HepG2 (cell line): ENCODE measurements around the gene NUP107. TPM values are rescaled to one million over a fixed set of nuclear protein-coding genes. Genes with fewer than 3 reads are reported as not detected.

Experiments
- ARID3A ChIP-seq: IDR thresholded peaks from 2 replicates; pipeline ENCODE4 v1.6.1; 2012; ENCODE audit warnings: low read depth, low read length, improper control_type of control experiment
- ATAD3A ChIP-seq: sonication (generic); formaldehyde crosslinking; IDR thresholded peaks from 2 replicates; pipeline ENCODE4 v1.4.0; 2020; ENCODE audit warnings: missing genetic modification reagents
- CCAR2 ChIP-seq: fragments of 200-400 bp; formaldehyde crosslinking; optimal IDR thresholded peaks from 2 replicates; pipeline ENCODE3; 2018; ENCODE audit warnings: low read depth, mild to moderate bottlenecking, low read length, moderate library complexity
- HDAC6 ChIP-seq: fragments of 200-600 bp; sonication (generic); IDR thresholded peaks from 2 replicates; pipeline ENCODE4 v1.7.0; 2017; ENCODE audit warnings: mild to moderate bottlenecking, antibody characterized with exemption, low read length, low read depth
- HNF4A ChIP-seq: sonication (generic); formaldehyde crosslinking; IDR thresholded peaks from 2 replicates; pipeline ENCODE4 v1.4.0; 2020; ENCODE audit warnings: missing genetic modification reagents
- HOXA3 ChIP-seq: sonication (generic); formaldehyde crosslinking; IDR thresholded peaks from 2 replicates; pipeline ENCODE4 v1.5.0; 2020; ENCODE audit warnings: missing genetic modification reagents
- IKZF4 ChIP-seq: sonication (generic); formaldehyde crosslinking; IDR thresholded peaks from 2 replicates; pipeline ENCODE4 v1.5.1; 2020; ENCODE audit warnings: borderline replicate concordance, mild to moderate bottlenecking, low read depth, missing genetic modification reagents; ENCODE audit errors: not compliant biosample characterization
- IKZF5 ChIP-seq: IDR thresholded peaks from 2 replicates; pipeline ENCODE4 v1.6.1; 2018; ENCODE audit warnings: missing genetic modification reagents, mild to moderate bottlenecking, missing compliant biosample characterization
- IRF1 ChIP-seq: sonication (generic); formaldehyde crosslinking; IDR thresholded peaks from 2 replicates; pipeline ENCODE4 v1.4.0; 2020; ENCODE audit warnings: low read depth, mild to moderate bottlenecking, missing genetic modification reagents
- KDM6A ChIP-seq: IDR thresholded peaks from 2 replicates; pipeline ENCODE4 v1.6.1; 2016; ENCODE audit warnings: low read depth
- MBD4 ChIP-seq: IDR thresholded peaks from 2 replicates; pipeline ENCODE4 v1.6.1; 2012; ENCODE audit warnings: low read length, inconsistent platforms, borderline replicate concordance
- MLXIP ChIP-seq: sonication (generic); formaldehyde crosslinking; IDR thresholded peaks from 2 replicates; pipeline ENCODE4 v1.9.0; 2021; ENCODE audit warnings: missing genetic modification reagents, borderline replicate concordance
- NKX3-1 ChIP-seq: sonication (generic); formaldehyde crosslinking; IDR thresholded peaks from 2 replicates; pipeline ENCODE4 v1.5.0; 2020; ENCODE audit warnings: missing genetic modification reagents
- NR2F6 ChIP-seq, 2 experiments: IDR thresholded peaks; 2 replicates each; pipeline ENCODE4 v1.6.1; 2016; ENCODE audit warnings: antibody characterized with exemption in 1 of 2, mild to moderate bottlenecking in 1 of 2
- POGZ ChIP-seq: sonication (generic); formaldehyde crosslinking; IDR thresholded peaks from 2 replicates; pipeline ENCODE4 v1.4.0; 2020; ENCODE audit warnings: mild to moderate bottlenecking, missing genetic modification reagents
- RARA ChIP-seq: IDR thresholded peaks from 2 replicates; pipeline ENCODE4 v1.6.1; 2016; ENCODE audit warnings: missing genetic modification reagents, missing compliant biosample characterization
- RCOR2 ChIP-seq: IDR thresholded peaks from 2 replicates; pipeline ENCODE4 v1.6.1; 2016; ENCODE audit warnings: missing biosample characterization, missing genetic modification reagents
- RNF2 ChIP-seq: fragments of 450-650 bp; conservative IDR thresholded peaks from 2 replicates; pipeline ENCODE4 v1.6.1; 2016; ENCODE audit warnings: low read depth
- SATB2 ChIP-seq: sonication (generic); formaldehyde crosslinking; IDR thresholded peaks from 2 replicates; pipeline ENCODE4 v1.5.0; 2020; ENCODE audit warnings: missing genetic modification reagents
- SNAPC2 ChIP-seq: sonication (generic); formaldehyde crosslinking; IDR thresholded peaks from 2 replicates; pipeline ENCODE4 v1.8.1; 2022; ENCODE audit warnings: mild to moderate bottlenecking, missing genetic modification reagents
- SRY ChIP-seq: sonication (generic); formaldehyde crosslinking; IDR thresholded peaks from 2 replicates; pipeline ENCODE4 v1.8.0; 2022; ENCODE audit warnings: mild to moderate bottlenecking, missing genetic modification reagents
- ZMYM2 ChIP-seq: sonication (generic); formaldehyde crosslinking; IDR thresholded peaks from 2 replicates; pipeline ENCODE4 v1.8.0; 2022; ENCODE audit warnings: mild to moderate bottlenecking, missing genetic modification reagents
- ZMYM4 ChIP-seq: sonication (generic); formaldehyde crosslinking; IDR thresholded peaks from 2 replicates; pipeline ENCODE4 v1.8.1; 2023; ENCODE audit warnings: mild to moderate bottlenecking, missing genetic modification reagents
- ZNF143 ChIP-seq: sonication (generic); formaldehyde crosslinking; IDR thresholded peaks from 2 replicates; pipeline ENCODE4 v1.4.0; 2020; ENCODE audit warnings: missing genetic modification reagents
- ZNF253 ChIP-seq: sonication (generic); formaldehyde crosslinking; IDR thresholded peaks from 2 replicates; pipeline ENCODE4 v1.8.0; 2022; ENCODE audit warnings: mild to moderate bottlenecking, missing genetic modification reagents, borderline replicate concordance
- ZNF580 ChIP-seq: IDR thresholded peaks from 2 replicates; pipeline ENCODE4 v1.6.1; 2016; ENCODE audit warnings: low read depth, borderline replicate concordance
- polyA plus RNA-seq, 8 experiments: library from polyadenylated mRNA; depleted of rRNA in 3 of 8; stranded (reverse) in 7 of 8; unstranded in 1 of 8; fragments of >200 nt; fragmentation: Illumina TruSeq in 4 of 8; extraction: Trizol in 4 of 8; gene quantifications; 2 replicates each; pipeline versions ENCODE4 v1.2.1 to v1.2.3, GENCODE V29; 2011 to 2016; ENCODE audit warnings: low read depth in 4 of 8, missing spikeins in 1 of 8, mixed read lengths in 1 of 8; ENCODE audit not compliant: insufficient read depth in 1 of 8
- total RNA-seq, 5 experiments: library from RNA; depleted of rRNA; stranded (reverse); fragments of >200 nt; fragmentation: Illumina TruSeq; extraction: Trizol; gene quantifications; 2 replicates each; pipeline ENCODE4 v1.2.3, GENCODE V29; 2016; ENCODE audit warnings: low read depth in 1 of 5

The NUP107 gene
- total and polyA plus RNA-seq, 2 of the 13 experiments (the other 11 are each of a cell fraction or from before 2014, with no cell fraction given): 54.7 to 100 TPM

- TF ChIP-seq MLXIP: no peak
- TF ChIP-seq SRY (CRISPR knock-in tag): no peak
- 0 out of 2 replicates have a peak, but pooled peaks have one; percentile 21 for TF ChIP-seq KDM6A (CRISPR knock-in tag)
- peak; percentile 89 for TF ChIP-seq HNF4A
- peak; percentile 67 for TF ChIP-seq RARA (CRISPR knock-in tag)
- no peak for TF ChIP-seq ATAD3A (CRISPR knock-in tag)
- TF ChIP-seq HOXA3: 0 out of 2 replicates have a peak, but pooled peaks have one; percentile 10
- 0 out of 2 replicates have a peak, but pooled peaks have one; percentile 36 for TF ChIP-seq POGZ (CRISPR knock-in tag)
- TF ChIP-seq IKZF4 (CRISPR knock-in tag): no peak
- TF ChIP-seq IRF1: no peak
- TF ChIP-seq NR2F6 (IDR thresholded peaks at IDR 0.05): no peak
- 0 out of 2 replicates have a peak, but pooled peaks have one; percentile 11 for TF ChIP-seq NR2F6 (CRISPR knock-in tag; IDR thresholded peaks at IDR 0.05)
- TF ChIP-seq ZMYM2: 0 out of 2 replicates have a peak, but pooled peaks have one; percentile 55
- TF ChIP-seq SATB2 (CRISPR knock-in tag): no peak
- TF ChIP-seq HDAC6: no peak
- no peak for TF ChIP-seq NKX3-1 (CRISPR knock-in tag)
- TF ChIP-seq ZNF580 (CRISPR knock-in tag): no peak
- no peak for TF ChIP-seq ZNF253 (CRISPR knock-in tag)
- TF ChIP-seq IKZF5 (CRISPR knock-in tag): 0 out of 2 replicates have a peak, but pooled peaks have one; percentile 24
- TF ChIP-seq MBD4: no peak
- no peak for TF ChIP-seq RNF2
- 0 out of 2 replicates have a peak, but pooled peaks have one; percentile 25 for TF ChIP-seq RCOR2 (CRISPR knock-in tag)
- no peak for TF ChIP-seq SNAPC2
- no peak for TF ChIP-seq ZNF143
- TF ChIP-seq CCAR2: no peak
- TF ChIP-seq ZMYM4 (CRISPR knock-in tag): 0 out of 2 replicates have a peak, but pooled peaks have one; percentile 25
- TF ChIP-seq ARID3A: 0 out of 2 replicates have a peak, but pooled peaks have one; percentile 8
Observed at GRCh38 chr12:68785823-68786222, 99.0 kb downstream of the NUP107 start (continued).
